ENCODE measurements around the gene ADAMTS15. TPM values are rescaled to one million over a fixed set of nuclear protein-coding genes. Genes with fewer than 3 reads are reported as not detected.

The ADAMTS15 gene
- total RNA-seq, 2 experiments from 2014 or later: 0.08 to 0.11 TPM

GRCh38 chr11:130474637-130475400 is 26.4 kb downstream of the ADAMTS15 start:
- Mint-ChIP-seq H3K27ac (no peak overlapping the region), H3K36me3 (ENCODE audit: low read depth) (no peaks in the 10 kb centered on the region), H3K4me3 (no peak overlapping the region), H3K9me3 (no peaks in the 10 kb centered on the region), H3K27me3 (no peaks in the 10 kb centered on the region), H3K4me1 (ENCODE audit: low read depth) (no peaks in the 10 kb centered on the region)
- ChIA-PET POLR2A (no interaction called here), CTCF (no interaction called here)
- ATAC-seq (ENCODE audit: poor library complexity) (no peak), DNase-seq (no peak)
- Histone ChIP-seq H3K9me3 (ENCODE audit: control insufficient read depth in 1 of 2, insufficient read depth in 1 of 2, low read length in 2 of 2) (peaks cover 0 to 4% of the 10 kb centered on the region in 2 experiments), H3K4me3 (ENCODE audit: low read length) (no peak overlapping the region), H3K36me3 (ENCODE audit: insufficient read depth, low read length) (no peaks in the 10 kb centered on the region), H3K27me3 (ENCODE audit: control insufficient read depth in 1 of 2, insufficient read depth in 2 of 2, low read length in 2 of 2) (peaks cover 0 to 2% of the 10 kb centered on the region in 2 experiments), H3K4me1 (ENCODE audit: insufficient read depth, low read length) (no peaks in the 10 kb centered on the region), H3K27ac (ENCODE audit: low read depth in 1 of 2, low read length in 2 of 2) (no peak overlapping the region)
- intact Hi-C loops (cut with DNase I, micrococcal nuclease): no loop called here
- TF ChIP-seq CTCF (IDR thresholded peaks at IDR 0.05): no peak

GRCh38 chr11:130475426-130476053 is 27.1 kb downstream of the ADAMTS15 start:
- no peaks in the 10 kb centered on the region for H3K4me1 ChIP-seq (ENCODE audit: insufficient read depth, low read length)
- Mint-ChIP-seq H3K27me3 (no peaks in the 10 kb centered on the region), H3K4me1 (ENCODE audit: low read depth) (no peaks in the 10 kb centered on the region), H3K9me3 (no peaks in the 10 kb centered on the region), H3K27ac (no peak overlapping the region), H3K36me3 (ENCODE audit: low read depth) (no peaks in the 10 kb centered on the region), H3K4me3 (no peak overlapping the region)
- H3K27ac ChIP-seq (ENCODE audit: low read depth in 1 of 2, low read length in 2 of 2): no peak overlapping the region
- peaks cover 0 to 2% of the 10 kb centered on the region in 2 experiments for H3K27me3 ChIP-seq (ENCODE audit: control insufficient read depth in 1 of 2, insufficient read depth in 2 of 2, low read length in 2 of 2)
- no peaks in the 10 kb centered on the region for H3K36me3 ChIP-seq (ENCODE audit: insufficient read depth, low read length)
- CTCF ChIA-PET: no interaction called here
- POLR2A ChIA-PET: no interaction called here
- intact Hi-C loops (cut with DNase I, micrococcal nuclease): no loop called here
- no peak for ATAC-seq (ENCODE audit: poor library complexity)
- no peak overlapping the region for H3K4me3 ChIP-seq (ENCODE audit: low read length)
- no peak for DNase-seq
- peaks cover 0 to 4% of the 10 kb centered on the region in 2 experiments for H3K9me3 ChIP-seq (ENCODE audit: control insufficient read depth in 1 of 2, insufficient read depth in 1 of 2, low read length in 2 of 2)
- TF ChIP-seq CTCF (IDR thresholded peaks at IDR 0.05): no peak

GRCh38 chr11:130476200-130476921 is 27.9 kb downstream of the ADAMTS15 start:
- no peak for DNase-seq
- Histone ChIP-seq H3K4me1 (ENCODE audit: insufficient read depth, low read length) (no peaks in the 10 kb centered on the region), H3K27me3 (ENCODE audit: control insufficient read depth in 1 of 2, insufficient read depth in 2 of 2, low read length in 2 of 2) (peaks cover 0 to 2% of the 10 kb centered on the region in 2 experiments), H3K4me3 (ENCODE audit: low read length) (no peak overlapping the region), H3K36me3 (ENCODE audit: insufficient read depth, low read length) (no peaks in the 10 kb centered on the region), H3K9me3 (ENCODE audit: control insufficient read depth in 1 of 2, insufficient read depth in 1 of 2, low read length in 2 of 2) (peaks cover 0 to 4% of the 10 kb centered on the region in 2 experiments), H3K27ac (ENCODE audit: low read depth in 1 of 2, low read length in 2 of 2) (no peak overlapping the region)
- H3K4me1 Mint-ChIP-seq (ENCODE audit: low read depth): no peaks in the 10 kb centered on the region
- no peaks in the 10 kb centered on the region for H3K9me3 Mint-ChIP-seq
- CTCF ChIA-PET: no interaction called here
- no peaks in the 10 kb centered on the region for H3K27me3 Mint-ChIP-seq
- H3K4me3 Mint-ChIP-seq: no peak overlapping the region
- TF ChIP-seq CTCF (IDR thresholded peaks at IDR 0.05): no peak
- no peak for ATAC-seq (ENCODE audit: poor library complexity)
- intact Hi-C loops (cut with DNase I, micrococcal nuclease): no loop called here
- POLR2A ChIA-PET: no interaction called here
- H3K36me3 Mint-ChIP-seq (ENCODE audit: low read depth): no peaks in the 10 kb centered on the region
- no peak overlapping the region for H3K27ac Mint-ChIP-seq
